ENCODE data around the gene PALLD. TPM values are rescaled to one million over a fixed set of nuclear protein-coding genes. Genes with fewer than 3 reads are reported as not detected.
A peak's percentile ranks its signal among the peaks of the same experiment; 100 is the strongest.

PALLD gene
- total RNA-seq, 1 experiment from 2014 or later = 9.0 TPM

- no peaks in the 10 kb centered on the region for H3K27me3 ChIP-seq (ENCODE audit: control insufficient read depth, insufficient read depth, low read length)
- no peaks in the 10 kb centered on the region for H3K36me3 ChIP-seq (replicated peaks; ENCODE audit: control insufficient read depth, insufficient read depth, low read length)
- H3K4me3 ChIP-seq (ENCODE audit: insufficient read depth, low read depth, low read length) = no peak overlapping the region
- no peak for DNase-seq
Observed at GRCh38 chr4:168569931-168570276, 73.1 kb downstream of the PALLD start.

GRCh38 chr4:168570466-168570865 is 73.6 kb downstream of the PALLD start:
- Histone ChIP-seq H3K27me3 (ENCODE audit: control insufficient read depth, insufficient read depth, low read length) (no peaks in the 10 kb centered on the region), H3K36me3 (replicated peaks; ENCODE audit: control insufficient read depth, insufficient read depth, low read length) (no peaks in the 10 kb centered on the region), H3K4me3 (ENCODE audit: insufficient read depth, low read depth, low read length) (no peak overlapping the region)
- no peak for DNase-seq

- H3K4me3 ChIP-seq (ENCODE audit: insufficient read depth, low read depth, low read length) = no peak overlapping the region
- DNase-seq = no peak
- no peaks in the 10 kb centered on the region for H3K36me3 ChIP-seq (replicated peaks; ENCODE audit: control insufficient read depth, insufficient read depth, low read length)
- no peaks in the 10 kb centered on the region for H3K27me3 ChIP-seq (ENCODE audit: control insufficient read depth, insufficient read depth, low read length)
Observed at GRCh38 chr4:168572002-168572401, 75.2 kb downstream of the PALLD start.

DNA sequence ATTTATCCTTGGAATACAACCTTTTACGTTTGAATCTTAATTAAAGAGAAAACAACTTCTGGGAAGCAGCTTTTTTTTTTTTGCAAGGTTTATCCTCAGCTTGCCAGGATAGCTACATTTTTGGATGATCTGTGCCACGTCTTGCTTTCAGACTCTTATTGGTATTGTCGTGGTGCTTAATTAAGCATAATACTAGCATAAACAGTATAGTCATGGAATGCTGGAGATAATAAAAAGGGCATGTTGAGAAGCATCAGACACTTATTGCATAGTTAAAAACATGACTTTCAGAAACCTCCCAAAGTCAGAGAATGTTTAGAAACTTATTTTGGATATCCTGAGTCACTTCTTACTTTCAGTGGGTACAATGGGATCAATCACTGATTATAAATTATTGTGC is 77.0 kb downstream of the PALLD start:
- no peak for DNase-seq
- no peak overlapping the region for H3K4me3 ChIP-seq (ENCODE audit: insufficient read depth, low read depth, low read length)
- no peaks in the 10 kb centered on the region for H3K27me3 ChIP-seq (ENCODE audit: control insufficient read depth, insufficient read depth, low read length)
- H3K36me3 ChIP-seq (replicated peaks; ENCODE audit: control insufficient read depth, insufficient read depth, low read length) = no peaks in the 10 kb centered on the region

DNA sequence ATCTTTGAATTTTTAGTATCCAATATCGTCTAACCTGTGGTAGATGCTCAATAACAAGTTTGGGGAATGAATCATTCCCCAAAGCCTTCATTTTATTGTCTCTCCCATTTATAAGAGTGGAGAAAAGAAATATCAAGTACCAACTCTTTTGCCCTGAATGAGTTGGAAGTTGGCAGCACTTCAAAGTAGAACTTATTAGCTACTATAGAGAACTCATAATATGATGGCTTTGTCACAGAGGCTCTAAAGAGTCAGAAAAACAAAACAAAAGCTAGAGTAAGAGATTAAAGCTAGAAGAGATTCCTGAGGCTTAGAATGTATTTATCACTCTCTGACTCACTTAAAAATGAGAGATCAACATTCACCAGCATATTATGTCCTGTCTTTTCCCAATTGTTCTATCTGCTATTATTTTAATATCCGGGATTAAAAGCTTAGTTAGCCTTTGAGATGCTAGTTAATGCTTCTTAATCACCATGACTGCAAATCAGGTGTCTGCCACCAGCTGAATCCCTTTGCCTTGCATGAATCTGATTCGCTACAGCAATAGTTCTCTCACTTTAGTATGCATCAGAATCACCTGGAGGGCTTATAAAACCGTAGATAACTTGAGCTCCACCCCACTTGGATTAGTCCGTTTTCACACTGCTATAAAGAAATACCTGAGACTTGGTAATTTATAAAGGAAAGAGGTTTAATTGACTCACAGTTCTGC is 77.9 kb downstream of the PALLD start:
- H3K4me3 ChIP-seq (ENCODE audit: insufficient read depth, low read depth, low read length) = no peak overlapping the region
- H3K36me3 ChIP-seq (replicated peaks; ENCODE audit: control insufficient read depth, insufficient read depth, low read length) = no peaks in the 10 kb centered on the region
- DNase-seq = no peak
- no peaks in the 10 kb centered on the region for H3K27me3 ChIP-seq (ENCODE audit: control insufficient read depth, insufficient read depth, low read length)

DNA sequence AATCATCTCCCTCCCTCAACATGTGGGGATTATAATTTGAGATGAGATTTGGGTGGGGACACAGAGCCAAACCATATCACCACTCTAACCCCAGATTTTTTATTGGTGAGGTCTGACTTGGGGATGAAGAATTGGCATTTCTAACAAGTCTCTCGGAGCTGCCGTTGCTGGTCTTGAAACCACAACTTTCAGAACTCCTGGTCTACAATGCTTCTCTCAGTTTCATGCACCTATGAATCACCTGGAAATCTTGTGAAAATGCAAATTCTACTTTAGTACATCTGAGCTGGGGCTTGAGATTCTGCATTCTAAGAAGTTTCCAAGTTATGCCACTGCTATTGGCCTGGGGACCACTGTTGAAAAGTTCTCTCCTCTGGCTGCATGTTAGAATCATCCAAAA is 78.6 kb downstream of the PALLD start:
- DNase-seq = no peak
- Histone ChIP-seq H3K27me3 (ENCODE audit: control insufficient read depth, insufficient read depth, low read length) (no peaks in the 10 kb centered on the region), H3K36me3 (replicated peaks; ENCODE audit: control insufficient read depth, insufficient read depth, low read length) (no peaks in the 10 kb centered on the region), H3K4me3 (ENCODE audit: insufficient read depth, low read depth, low read length) (no peak overlapping the region)

DNA sequence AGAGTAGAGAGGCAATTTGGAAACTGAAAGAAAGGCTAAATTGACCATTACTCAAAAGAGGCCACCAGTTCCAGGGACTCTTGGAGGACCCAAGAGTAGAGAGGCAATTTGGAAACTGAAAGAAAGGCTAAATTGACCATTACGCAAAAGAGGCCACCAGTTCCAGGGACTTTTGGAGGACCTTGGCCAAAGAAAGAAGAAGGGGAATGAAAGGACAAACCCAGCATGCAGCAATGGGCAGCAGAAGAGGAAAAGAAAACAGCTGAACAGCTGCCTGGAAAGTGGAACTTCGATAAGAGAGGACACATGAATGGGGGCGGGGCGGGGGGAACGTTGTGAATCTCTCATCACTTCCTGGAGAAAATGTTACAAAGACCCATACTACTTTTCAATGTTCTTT is 80.8 kb downstream of the PALLD start:
- Histone ChIP-seq H3K4me3 (ENCODE audit: insufficient read depth, low read depth, low read length) (no peak overlapping the region), H3K27me3 (ENCODE audit: control insufficient read depth, insufficient read depth, low read length) (no peaks in the 10 kb centered on the region), H3K36me3 (replicated peaks; ENCODE audit: control insufficient read depth, insufficient read depth, low read length) (no peaks in the 10 kb centered on the region)
- no peak for DNase-seq

GRCh38 chr4:168580228-168580627 is 83.4 kb downstream of the PALLD start:
- no peaks in the 10 kb centered on the region for H3K36me3 ChIP-seq (replicated peaks; ENCODE audit: control insufficient read depth, insufficient read depth, low read length)
- no peak overlapping the region for H3K4me3 ChIP-seq (ENCODE audit: insufficient read depth, low read depth, low read length)
- H3K27me3 ChIP-seq (ENCODE audit: control insufficient read depth, insufficient read depth, low read length) = no peaks in the 10 kb centered on the region
- DNase-seq = no peak

DNA sequence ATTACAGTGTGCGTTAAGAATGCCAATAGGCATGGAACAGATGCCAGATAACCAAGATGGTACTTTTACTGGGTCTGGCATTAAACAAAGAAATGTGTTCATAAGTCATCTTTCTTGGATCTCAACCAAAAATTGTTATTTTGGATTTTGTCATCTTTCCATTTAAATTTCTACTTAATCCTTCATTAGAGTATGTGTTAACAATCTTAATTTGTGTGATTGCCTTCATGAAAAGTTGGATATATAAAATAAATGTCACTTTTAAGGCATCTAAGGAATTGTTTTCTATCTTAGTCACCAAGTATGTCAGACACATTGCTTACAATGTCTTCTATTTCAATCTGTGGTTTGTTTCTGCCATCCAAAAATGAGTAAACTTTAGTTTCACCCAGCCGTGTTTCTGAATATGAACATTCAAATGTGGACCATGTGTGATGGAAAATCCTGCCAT is 87.5 kb downstream of the PALLD start:
- Histone ChIP-seq H3K4me3 (ENCODE audit: insufficient read depth, low read depth, low read length) (no peak overlapping the region), H3K36me3 (replicated peaks; ENCODE audit: control insufficient read depth, insufficient read depth, low read length) (no peaks in the 10 kb centered on the region), H3K27me3 (ENCODE audit: control insufficient read depth, insufficient read depth, low read length) (no peaks in the 10 kb centered on the region)
- DNase-seq = no peak

GRCh38 chr4:168585168-168586091 is 88.6 kb downstream of the PALLD start:
- Histone ChIP-seq H3K27me3 (ENCODE audit: control insufficient read depth, insufficient read depth, low read length) (no peaks in the 10 kb centered on the region), H3K36me3 (replicated peaks; ENCODE audit: control insufficient read depth, insufficient read depth, low read length) (no peaks in the 10 kb centered on the region), H3K4me3 (ENCODE audit: insufficient read depth, low read depth, low read length) (no peak overlapping the region)
- DNase-seq = peak; percentile 43

DNA sequence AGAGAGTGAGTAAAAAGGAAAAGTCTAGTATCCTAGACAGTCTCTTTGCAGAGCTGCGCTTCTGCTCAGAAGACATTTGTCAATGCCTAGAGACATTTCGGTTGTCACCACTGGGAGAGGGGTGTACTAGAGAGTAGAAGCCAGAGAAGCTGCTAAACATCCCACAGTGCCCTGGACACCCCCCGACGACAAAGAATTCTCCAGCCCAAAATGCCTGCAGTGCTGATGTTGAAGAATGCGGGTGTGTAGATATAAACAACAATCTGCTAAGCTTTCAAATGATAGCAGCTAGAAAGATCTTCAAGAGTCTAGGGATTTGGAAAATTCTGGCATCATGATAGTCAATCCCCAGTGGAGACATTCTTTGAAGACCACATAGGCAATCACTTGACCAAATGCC is 90.1 kb downstream of the PALLD start:
- no peak for DNase-seq
- no peak overlapping the region for H3K4me3 ChIP-seq (ENCODE audit: insufficient read depth, low read depth, low read length)
- no peaks in the 10 kb centered on the region for H3K36me3 ChIP-seq (replicated peaks; ENCODE audit: control insufficient read depth, insufficient read depth, low read length)
- no peaks in the 10 kb centered on the region for H3K27me3 ChIP-seq (ENCODE audit: control insufficient read depth, insufficient read depth, low read length)

DNA sequence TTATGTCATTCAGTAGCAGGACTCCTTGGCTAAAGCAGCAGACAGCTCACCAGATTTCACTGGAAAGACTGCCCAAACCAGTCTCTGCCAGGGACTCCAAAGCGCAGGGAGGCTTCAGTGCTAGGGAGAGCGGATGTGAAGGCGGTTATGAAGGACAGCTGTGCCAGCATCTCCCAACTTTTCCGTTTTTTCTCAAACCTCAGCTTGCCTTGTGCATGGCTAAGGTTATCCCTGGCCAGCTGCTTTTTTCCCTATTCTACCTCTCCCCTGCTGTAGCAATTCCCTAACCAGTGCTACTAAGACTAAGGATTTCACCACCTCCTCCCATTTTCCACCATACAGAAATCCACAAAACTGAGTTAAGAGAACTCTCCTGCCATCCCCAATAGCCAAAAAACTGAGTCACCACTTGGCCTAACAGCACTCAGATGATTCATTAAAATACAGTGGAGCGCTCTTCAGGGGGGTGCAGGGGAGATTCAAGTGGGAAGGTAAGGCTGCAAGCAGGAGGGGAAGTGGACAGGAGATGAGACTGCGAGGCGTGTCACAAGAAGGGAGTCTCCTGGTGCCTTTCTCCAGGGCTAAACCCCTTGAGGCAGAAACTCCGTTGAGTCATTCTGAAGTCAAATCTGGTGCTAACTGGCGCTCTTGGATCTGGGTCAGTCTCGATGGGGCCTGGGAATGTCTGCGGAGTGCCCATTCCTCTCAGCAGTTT is 90.7 kb downstream of the PALLD start:
- no peaks in the 10 kb centered on the region for H3K27me3 ChIP-seq (ENCODE audit: control insufficient read depth, insufficient read depth, low read length)
- no peaks in the 10 kb centered on the region for H3K36me3 ChIP-seq (replicated peaks; ENCODE audit: control insufficient read depth, insufficient read depth, low read length)
- no peak for DNase-seq
- H3K4me3 ChIP-seq (ENCODE audit: insufficient read depth, low read depth, low read length) = no peak overlapping the region

GRCh38 chr4:168588916-168589531 is 92.2 kb downstream of the PALLD start:
- no peaks in the 10 kb centered on the region for H3K27me3 ChIP-seq (ENCODE audit: control insufficient read depth, insufficient read depth, low read length)
- no peaks in the 10 kb centered on the region for H3K36me3 ChIP-seq (replicated peaks; ENCODE audit: control insufficient read depth, insufficient read depth, low read length)
- H3K4me3 ChIP-seq (ENCODE audit: insufficient read depth, low read depth, low read length) = no peak overlapping the region
- DNase-seq = no peak

- no peaks in the 10 kb centered on the region for H3K27me3 ChIP-seq (ENCODE audit: control insufficient read depth, insufficient read depth, low read length)
Observed at GRCh38 chr4:168592676-168593075, 95.8 kb downstream of the PALLD start.

More at GRCh38 chr4:168592676-168593075, 95.8 kb downstream of the PALLD start:
- DNase-seq = no peak
- Histone ChIP-seq H3K4me3 (ENCODE audit: insufficient read depth, low read depth, low read length) (no peak overlapping the region), H3K36me3 (replicated peaks; ENCODE audit: control insufficient read depth, insufficient read depth, low read length) (no peaks in the 10 kb centered on the region)

Data from H7 (cell line).